G401 (cell line): ENCODE measurements around the gene LCN12. TPM values are rescaled to one million over a fixed set of nuclear protein-coding genes. Genes with fewer than 3 reads are reported as not detected.

Experiments used
- DNase-seq: peaks from one replicate; pipeline ENCODE4 v3.0.0-alpha.2; 2015; ENCODE audit warnings: low spot score
- in situ Hi-C: cut with HindIII; loops from 2 replicates; pipeline ENCODE4 v1.10.0; 2016; ENCODE audit warnings: low sequenced_read_pairs, mixed read lengths
- total RNA-seq: library from RNA; depleted of rRNA; stranded (reverse); fragments of >200 nt; shearing (Covaris generic); gene quantifications from 2 replicates; pipeline ENCODE4 v1.2.3, GENCODE V29; 2014

Gene LCN12
- total RNA-seq, 1 experiment from 2014 or later: not detected

- in situ Hi-C loops: loop anchor here (25.0 kb wide), 2 partner anchors 112 to 237 kb away; partner anchors contain the start of genes ABCA2, FUT7, LRRC26 and NPDC1
- no peak for DNase-seq
Observed at GRCh38 chr9:136925414-136926153, 26.5 kb upstream of the LCN12 start.

- in situ Hi-C loops: loop anchor here (25.0 kb wide), 2 partner anchors 111 to 236 kb away; partner anchors contain the start of genes ABCA2, FUT7, LRRC26 and NPDC1
- no peak for DNase-seq
Observed at GRCh38 chr9:136926154-136926704, 25.8 kb upstream of the LCN12 start.

- in situ Hi-C loops: loop anchor here (25.0 kb wide), 2 partner anchors 111 to 236 kb away; partner anchors contain the start of genes ABCA2, FUT7, LRRC26 and NPDC1
- DNase-seq: no peak
Observed at GRCh38 chr9:136926749-136927148, 25.3 kb upstream of the LCN12 start.

- no peak for DNase-seq
- in situ Hi-C loops: loop anchor here (25.0 kb wide), 2 partner anchors 110 to 235 kb away; partner anchors contain the start of genes ABCA2, FUT7, LRRC26 and NPDC1
Observed at GRCh38 chr9:136927343-136928271, 24.5 kb upstream of the LCN12 start.

GRCh38 chr9:136928591-136928990 lies 23.5 kb upstream of the LCN12 start:
- in situ Hi-C loops: loop anchor here (25.0 kb wide), 2 partner anchors 109 to 234 kb away; partner anchors contain the start of genes ABCA2, FUT7, LRRC26 and NPDC1
- DNase-seq: peak; percentile 78

- in situ Hi-C loops: loop anchor here (10.0 to 25.0 kb wide), 4 partner anchors 45 to 232 kb away; partner anchors contain the start of genes ABCA2, FUT7, LRRC26 and NPDC1
Observed at GRCh38 chr9:136930014-136930413, 22.1 kb upstream of the LCN12 start.

GRCh38 chr9:136931611-136932130 lies 20.4 kb upstream of the LCN12 start:
- in situ Hi-C loops: loop anchor here (10.0 to 25.0 kb wide), 4 partner anchors 47 to 231 kb away; partner anchors contain the start of genes ABCA2, FUT7, LRRC26 and NPDC1

More at GRCh38 chr9:136930014-136930413, 22.1 kb upstream of the LCN12 start:
- DNase-seq: no peak

GRCh38 chr9:136934277-136934676 lies 17.8 kb upstream of the LCN12 start:
- DNase-seq: no peak
- in situ Hi-C loops: loop anchor here (10.0 to 25.0 kb wide), 4 partner anchors 49 to 228 kb away; partner anchors contain the start of genes ABCA2, FUT7, LRRC26 and NPDC1

More at GRCh38 chr9:136931611-136932130, 20.4 kb upstream of the LCN12 start:
- no peak for DNase-seq

- in situ Hi-C loops: loop anchor here (10.0 to 25.0 kb wide), 4 partner anchors 51 to 227 kb away; partner anchors contain the start of genes ABCA2, FUT7, LRRC26 and NPDC1
- DNase-seq: no peak
Observed at GRCh38 chr9:136935651-136936050, 16.4 kb upstream of the LCN12 start.

GRCh38 chr9:136936645-136937170 lies 15.4 kb upstream of the LCN12 start:
- no peak for DNase-seq
- in situ Hi-C loops: loop anchor here (10.0 to 25.0 kb wide), 4 partner anchors 52 to 226 kb away; partner anchors contain the start of genes ABCA2, FUT7, LRRC26 and NPDC1

- DNase-seq: no peak
- in situ Hi-C loops: loop anchor here (10.0 to 25.0 kb wide), 4 partner anchors 53 to 225 kb away; partner anchors contain the start of genes ABCA2, FUT7, LRRC26 and NPDC1
Observed at GRCh38 chr9:136937186-136938001, 14.7 kb upstream of the LCN12 start.

GRCh38 chr9:136939431-136939995 lies 12.6 kb upstream of the LCN12 start:
- in situ Hi-C loops: loop anchor here (10.0 to 25.0 kb wide), 4 partner anchors 55 to 223 kb away; partner anchors contain the start of genes ABCA2, FUT7, LRRC26 and NPDC1
- no peak for DNase-seq

- in situ Hi-C loops: loop anchor here (10.0 to 25.0 kb wide), 4 partner anchors 55 to 222 kb away; partner anchors contain the start of genes ABCA2, FUT7, LRRC26 and NPDC1
- DNase-seq: peak; percentile 69
Observed at GRCh38 chr9:136939996-136940525, 12.0 kb upstream of the LCN12 start.

- in situ Hi-C loops: loop anchor here (25.0 kb wide), 2 partner anchors 97 to 222 kb away; partner anchors contain the start of genes ABCA2, FUT7, LRRC26 and NPDC1
- DNase-seq: no peak
Observed at GRCh38 chr9:136940526-136941230, 11.4 kb upstream of the LCN12 start.

GRCh38 chr9:136941231-136942111 lies 10.6 kb upstream of the LCN12 start:
- DNase-seq: no peak
- in situ Hi-C loops: loop anchor here (25.0 kb wide), 2 partner anchors 96 to 221 kb away; partner anchors contain the start of genes ABCA2, FUT7, LRRC26 and NPDC1
